Mesendoderm (in vitro differentiated cells): ENCODE results near the gene HAUS8.

Experiments
- DNase-seq: peaks from one replicate; pipeline ENCODE4 v3.0.0; 2013
- H2AK5ac ChIP-seq: 2 replicates; pipeline ENCODE4 v1.6.1; 2013; ENCODE audit warnings: low read length, inconsistent platforms
- H2BK120ac ChIP-seq: 2 replicates; pipeline ENCODE4 v1.6.1; 2013; ENCODE audit warnings: low read depth, mild to moderate bottlenecking, low read length, moderate library complexity, mixed read lengths
- H2BK15ac ChIP-seq: replicated peaks from 2 replicates; pipeline ENCODE4 v1.6.1; 2013; ENCODE audit warnings: low read depth, mild to moderate bottlenecking, moderate library complexity
- H2BK5ac ChIP-seq: 2 replicates; pipeline ENCODE4 v1.6.1; 2013; ENCODE audit warnings: low read length, inconsistent platforms
- H3K18ac ChIP-seq: 2 replicates; pipeline ENCODE4 v1.6.1; 2013; ENCODE audit warnings: mild to moderate bottlenecking, low read length, mixed read lengths
- H3K23ac ChIP-seq: one replicate; pipeline ENCODE4 v1.6.1; 2013; ENCODE audit warnings: low read length
- H3K27ac ChIP-seq: 2 replicates; pipeline ENCODE4 v1.5.1; 2013; ENCODE audit warnings: low read depth, mild to moderate bottlenecking, inconsistent platforms, low read length, moderate library complexity
- H3K27me3 ChIP-seq: 2 replicates; pipeline ENCODE4 v1.6.1; 2013; ENCODE audit warnings: low read length, control low read depth, mild to moderate bottlenecking, inconsistent platforms; ENCODE audit not compliant: insufficient read depth, poor library complexity
- H3K36me3 ChIP-seq: 2 replicates; pipeline ENCODE4 v1.6.1; 2013; ENCODE audit warnings: low read length, inconsistent platforms; ENCODE audit not compliant: control insufficient read depth, insufficient read depth
- H3K4ac ChIP-seq: one replicate; pipeline ENCODE4 v1.6.1; 2013; ENCODE audit warnings: low read depth, mild to moderate bottlenecking, low read length, moderate library complexity
- H3K4me1 ChIP-seq: 2 replicates; pipeline ENCODE4 v1.6.1; 2013; ENCODE audit warnings: low read depth, low read length, inconsistent platforms; ENCODE audit not compliant: control insufficient read depth
- H3K4me2 ChIP-seq: 2 replicates; pipeline ENCODE4 v1.6.1; 2013; ENCODE audit warnings: low read length
- H3K4me3 ChIP-seq: 2 replicates; pipeline ENCODE4 v1.5.1; 2013; ENCODE audit warnings: mild to moderate bottlenecking, low read length
- H3K56ac ChIP-seq: one replicate; pipeline ENCODE4 v1.6.1; 2013; ENCODE audit warnings: low read length
- H3K79me1 ChIP-seq: 2 replicates; pipeline ENCODE4 v1.6.1; 2013; ENCODE audit warnings: low read length, inconsistent platforms
- H3K79me2 ChIP-seq: 2 replicates; pipeline ENCODE4 v1.6.1; 2013; ENCODE audit warnings: mild to moderate bottlenecking, low read length; ENCODE audit not compliant: control insufficient read depth, insufficient read depth
- H3K9ac ChIP-seq: 2 replicates; pipeline ENCODE4 v1.6.1; 2013; ENCODE audit warnings: low read length, inconsistent platforms
- H4K5ac ChIP-seq: one replicate; pipeline ENCODE4 v1.6.1; 2013; ENCODE audit warnings: low read length
- H4K8ac ChIP-seq: one replicate; pipeline ENCODE4 v1.6.1; 2013; ENCODE audit warnings: low read depth, mild to moderate bottlenecking, control low read depth, low read length, moderate library complexity
- WGBS: extraction: QIAGEN DNeasy Blood & Tissue Kit; methylation state at CpG from one replicate; pipeline ENCODE4 v1.1.7; 2013; ENCODE audit warnings: low lambda C conversion rate, missing lambda C conversion rate; ENCODE audit not compliant: insufficient coverage; ENCODE audit errors: extremely low coverage; 5-methylcytosine and 5-hydroxymethylcytosine counted together

HAUS8 gene

GRCh38 chr19:17081672-17082630 is 6.7 kb upstream of the HAUS8 start:
- no peak overlapping the region for H3K4me2 ChIP-seq
- no peak overlapping the region for H3K4me3 ChIP-seq
- no peak overlapping the region for H2BK120ac ChIP-seq
- H3K56ac ChIP-seq, result no peak overlapping the region
- no CpG with 5 or more reads among the region's 20 CpGs for WGBS
- DNase-seq, result peak; percentile 13
- no peak overlapping the region for H3K23ac ChIP-seq
- peaks cover 1% of the 10 kb centered on the region for H3K4me1 ChIP-seq
- H4K5ac ChIP-seq, result no peak overlapping the region
- no peak overlapping the region for H3K4ac ChIP-seq
- no peaks in the 10 kb centered on the region for H3K27me3 ChIP-seq
- no peak overlapping the region for H2AK5ac ChIP-seq
- peaks cover 60% of the 10 kb centered on the region for H3K79me2 ChIP-seq
- H3K9ac ChIP-seq, result no peak overlapping the region
- no peaks in the 10 kb centered on the region for H3K36me3 ChIP-seq
- peaks cover 22% of the 10 kb centered on the region for H3K79me1 ChIP-seq
- H4K8ac ChIP-seq, result no peak overlapping the region
- H3K18ac ChIP-seq, result no peak overlapping the region
- no peak overlapping the region for H3K27ac ChIP-seq
- no peak overlapping the region for H2BK15ac ChIP-seq
- H2BK5ac ChIP-seq, result no peak overlapping the region

DNA sequence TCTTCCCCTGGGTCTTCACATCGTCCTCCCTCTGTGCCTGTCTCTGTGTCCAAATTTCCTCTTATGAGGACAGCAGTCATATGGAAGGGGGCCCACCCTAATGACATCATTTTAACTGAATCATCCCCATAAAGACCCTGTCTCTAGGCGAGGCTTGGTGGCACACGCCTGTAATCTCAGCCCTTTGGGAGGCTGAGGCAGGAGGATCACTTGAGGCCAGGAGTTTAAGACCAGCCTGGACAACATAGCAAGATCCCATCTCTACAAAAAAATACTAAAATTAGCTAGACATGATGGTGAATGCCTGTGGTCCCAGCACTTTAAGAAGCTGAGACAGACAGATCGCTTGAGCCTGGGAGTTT is 5.2 kb upstream of the HAUS8 start:
- DNase-seq, result no peak
- Histone ChIP-seq H3K23ac (no peak overlapping the region), H3K27ac (no peak overlapping the region), H3K4me3 (no peak overlapping the region), H2BK15ac (no peak overlapping the region), H3K56ac (no peak overlapping the region), H3K4me2 (no peak overlapping the region), H3K79me2 (peaks cover 68% of the 10 kb centered on the region), H2BK5ac (no peak overlapping the region), H3K36me3 (no peaks in the 10 kb centered on the region), H3K4ac (no peak overlapping the region), H2BK120ac (no peak overlapping the region), H4K8ac (no peak overlapping the region), H3K4me1 (peaks cover 3% of the 10 kb centered on the region), H3K27me3 (no peaks in the 10 kb centered on the region), H3K18ac (no peak overlapping the region), H4K5ac (no peak overlapping the region), H3K79me1 (peaks cover 23% of the 10 kb centered on the region), H3K9ac (no peak overlapping the region), H2AK5ac (no peak overlapping the region)
- WGBS, result no CpG with 5 or more reads among the region's 4 CpGs

DNA sequence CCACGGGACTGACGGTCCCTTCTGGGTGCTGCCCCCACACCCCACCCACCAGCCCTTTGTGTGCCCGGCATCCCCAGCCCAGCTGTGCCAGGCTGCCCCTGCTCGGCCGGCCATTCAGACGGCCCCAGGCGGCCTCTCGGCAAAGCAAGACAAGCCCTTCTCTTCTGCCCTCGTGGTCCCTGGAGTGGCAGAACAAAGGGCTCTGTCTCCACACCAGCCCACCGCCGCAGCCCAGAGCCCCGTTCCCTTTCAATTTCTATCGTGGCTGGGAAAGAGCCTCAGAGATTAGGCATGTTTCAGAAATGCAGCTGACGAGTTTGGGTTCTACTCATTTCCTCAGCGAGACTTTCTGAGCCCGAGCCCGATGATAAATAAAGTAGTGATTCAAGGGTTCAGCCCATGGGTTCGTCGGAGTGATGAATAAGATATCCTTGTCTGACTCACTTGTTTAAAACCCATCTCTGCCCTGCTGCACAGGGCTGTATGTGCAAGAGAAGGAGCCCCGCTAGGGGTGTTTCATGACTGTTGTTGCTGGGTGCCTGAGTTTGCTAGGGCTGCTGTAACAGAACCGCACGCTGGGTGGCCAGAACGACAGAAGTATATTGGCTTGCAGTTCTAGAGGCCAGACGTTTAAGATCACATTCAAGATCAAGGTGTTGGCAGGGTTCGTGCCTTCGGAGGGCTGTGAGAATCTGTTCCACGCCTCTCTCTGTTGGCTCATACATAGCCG is 4.6 kb upstream of the HAUS8 start:
- DNase-seq, result no peak
- H4K5ac ChIP-seq, result no peak overlapping the region
- H2BK5ac ChIP-seq, result no peak overlapping the region
- peaks cover 20% of the 10 kb centered on the region for H3K79me1 ChIP-seq
- no peak overlapping the region for H3K18ac ChIP-seq
- no peak overlapping the region for H2AK5ac ChIP-seq
- no peak overlapping the region for H2BK120ac ChIP-seq
- H3K36me3 ChIP-seq, result no peaks in the 10 kb centered on the region
- H3K4me3 ChIP-seq, result no peak overlapping the region
- no peak overlapping the region for H3K4me2 ChIP-seq
- no peak overlapping the region for H3K4ac ChIP-seq
- no peak overlapping the region for H3K23ac ChIP-seq
- H3K9ac ChIP-seq, result no peak overlapping the region
- no peak overlapping the region for H4K8ac ChIP-seq
- no CpG with 5 or more reads among the region's 28 CpGs for WGBS
- H3K27me3 ChIP-seq, result no peaks in the 10 kb centered on the region
- H3K79me2 ChIP-seq, result peaks cover 65% of the 10 kb centered on the region
- H2BK15ac ChIP-seq, result no peak overlapping the region
- H3K56ac ChIP-seq, result peak overlapping the region; percentile 35
- no peak overlapping the region for H3K27ac ChIP-seq
- peaks cover 3% of the 10 kb centered on the region for H3K4me1 ChIP-seq

- no peak overlapping the region for H2AK5ac ChIP-seq
- no peak overlapping the region for H3K4me3 ChIP-seq
- peaks cover 26% of the 10 kb centered on the region for H3K79me1 ChIP-seq
- no peak overlapping the region for H4K8ac ChIP-seq
- peaks cover 4% of the 10 kb centered on the region for H3K4me1 ChIP-seq
- no peak overlapping the region for H3K9ac ChIP-seq
- peak overlapping the region; percentile 35 for H3K56ac ChIP-seq
- H4K5ac ChIP-seq, result no peak overlapping the region
- no CpG with 5 or more reads among the region's 19 CpGs for WGBS
- no peak overlapping the region for H3K4ac ChIP-seq
- H3K79me2 ChIP-seq, result peaks cover 70% of the 10 kb centered on the region
- no peaks in the 10 kb centered on the region for H3K27me3 ChIP-seq
- H2BK120ac ChIP-seq, result no peak overlapping the region
- no peak overlapping the region for H2BK15ac ChIP-seq
- H3K27ac ChIP-seq, result no peak overlapping the region
- H3K36me3 ChIP-seq, result no peaks in the 10 kb centered on the region
- peak; percentile 22 for DNase-seq
- H3K18ac ChIP-seq, result no peak overlapping the region
- no peak overlapping the region for H2BK5ac ChIP-seq
- no peak overlapping the region for H3K4me2 ChIP-seq
- H3K23ac ChIP-seq, result no peak overlapping the region
These were observed 3.9 kb upstream of the HAUS8 start for GRCh38 chr19:17078920-17079709.

GRCh38 chr19:17078036-17078919 is 3.0 kb upstream of the HAUS8 start:
- H3K4me3 ChIP-seq, result no peak overlapping the region
- no peak overlapping the region for H2BK15ac ChIP-seq
- no peak overlapping the region for H4K8ac ChIP-seq
- peak; percentile 21 for DNase-seq
- peaks cover 29% of the 10 kb centered on the region for H3K79me1 ChIP-seq
- H3K56ac ChIP-seq, result no peak overlapping the region
- no peak overlapping the region for H3K9ac ChIP-seq
- H2BK5ac ChIP-seq, result no peak overlapping the region
- no peak overlapping the region for H3K4me2 ChIP-seq
- H3K27ac ChIP-seq, result no peak overlapping the region
- no peak overlapping the region for H4K5ac ChIP-seq
- no peaks in the 10 kb centered on the region for H3K27me3 ChIP-seq
- H2AK5ac ChIP-seq, result no peak overlapping the region
- no peak overlapping the region for H3K18ac ChIP-seq
- no peak overlapping the region for H3K4ac ChIP-seq
- H3K23ac ChIP-seq, result no peak overlapping the region
- no peaks in the 10 kb centered on the region for H3K36me3 ChIP-seq
- no peak overlapping the region for H2BK120ac ChIP-seq
- H3K4me1 ChIP-seq, result peaks cover 5% of the 10 kb centered on the region
- peaks cover 73% of the 10 kb centered on the region for H3K79me2 ChIP-seq
- no CpG with 5 or more reads among the region's 19 CpGs for WGBS
